GM04503 (cell line): ENCODE measurements around the gene RNU11.
"Not testable (repeated sequence)": the region's sequence is repeated elsewhere in the genome, so short reads cannot be mapped to it uniquely, and the experiment has no call there.

Experiments
- DNase-seq: peaks from one replicate; pipeline ENCODE4 v3.0.0-alpha.2; 2012; ENCODE audit warnings: low read depth

RNU11 gene

DNA sequence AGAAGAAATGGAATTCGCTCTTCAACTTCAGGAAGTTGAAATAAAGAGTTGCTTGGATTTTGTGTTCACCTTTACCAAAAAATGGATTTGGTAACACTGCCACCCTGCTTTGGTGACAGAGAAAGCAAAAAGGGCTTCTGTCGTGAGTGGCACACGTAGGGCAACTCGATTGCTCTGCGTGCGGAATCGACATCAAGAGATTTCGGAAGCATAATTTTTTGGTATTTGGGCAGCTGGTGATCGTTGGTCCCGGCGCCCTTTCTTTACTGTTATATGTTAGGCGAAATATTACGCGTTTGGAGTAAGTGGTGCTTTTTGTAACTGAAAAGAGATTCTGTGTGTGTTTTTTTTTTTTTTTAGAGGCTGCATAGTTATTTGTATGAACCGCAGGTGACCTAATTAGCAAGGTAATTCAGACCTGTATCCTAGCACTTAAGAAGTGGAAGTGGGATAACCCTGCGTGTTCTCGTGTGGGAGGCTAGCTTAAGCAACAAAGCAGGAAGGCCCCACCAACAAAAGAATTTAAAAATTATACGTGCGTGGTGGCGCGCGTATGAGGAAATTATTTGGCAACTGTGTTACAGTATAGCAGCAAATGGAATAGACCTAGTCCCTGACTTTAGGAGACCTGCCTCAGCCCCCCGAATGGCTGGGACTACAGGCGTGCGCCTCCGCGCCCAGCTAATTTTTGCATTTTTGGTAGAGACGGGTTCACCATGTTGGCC is at the start of gene RNU11:
Gene RNU11 (plus strand): TSS at position 127 of the 725 bp plus-strand sequence.
- peak; percentile 93 for DNase-seq

DNA sequence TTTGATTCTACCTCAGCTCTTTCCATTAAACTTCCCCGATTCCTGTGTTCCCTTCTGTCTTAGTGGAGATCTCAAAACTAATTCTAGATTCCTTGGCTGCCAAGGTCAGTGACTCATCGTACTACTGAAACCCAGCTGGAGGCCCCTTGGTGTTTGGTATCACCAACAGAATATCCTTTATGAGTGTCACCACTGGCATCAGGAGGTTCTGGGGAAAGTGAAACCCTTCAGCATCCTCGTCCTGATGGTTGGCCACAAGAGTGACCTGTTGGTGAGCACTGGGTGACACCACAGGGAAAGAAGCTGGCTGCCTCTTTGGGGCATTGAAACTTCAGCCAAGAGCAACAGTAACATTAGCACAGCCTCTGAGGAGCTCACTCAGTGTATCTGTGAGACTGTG is 46.7 kb upstream of the RNU11 start:
- DNase-seq, result peak; percentile 77

DNA sequence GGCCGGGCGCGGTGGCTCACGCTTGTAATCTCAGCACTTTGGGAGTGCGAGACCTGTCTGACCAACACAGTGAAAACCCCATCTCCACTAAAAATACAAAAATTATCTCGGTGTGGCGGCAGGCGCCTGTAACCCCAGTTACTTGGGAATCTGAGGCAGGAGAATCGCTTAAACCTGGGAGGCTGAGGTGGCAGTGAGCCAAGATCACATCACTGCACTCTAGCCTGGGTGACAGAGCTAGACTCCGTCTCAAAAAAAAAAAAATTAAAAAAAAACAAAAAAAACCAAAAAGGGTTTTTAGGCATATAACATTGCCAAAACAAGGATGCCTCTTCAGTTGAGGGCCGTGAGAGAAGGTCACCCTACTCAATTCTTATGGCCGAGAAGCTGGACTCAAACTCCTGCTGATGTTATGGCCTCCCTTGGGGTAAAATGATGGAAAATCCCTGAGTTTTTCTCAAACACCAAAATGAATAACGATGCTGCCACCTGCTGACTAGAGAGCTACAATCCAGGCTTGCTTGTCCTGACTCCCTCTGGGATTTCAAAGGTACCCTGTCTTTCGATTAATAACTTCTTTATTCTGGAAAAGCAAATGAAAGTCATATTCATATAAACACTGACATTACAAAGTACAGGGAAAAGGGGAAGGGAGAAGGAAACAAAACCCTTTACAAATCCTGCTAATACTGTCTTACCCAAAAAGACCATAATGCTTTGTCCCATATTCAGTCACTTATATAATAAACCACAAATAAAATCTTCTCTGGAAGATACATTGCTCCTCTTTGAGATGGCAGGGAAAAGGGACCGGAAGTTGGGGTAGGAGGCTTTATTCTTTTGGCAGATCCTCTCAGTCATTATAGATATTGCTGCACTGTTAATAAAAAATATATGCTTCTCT is 45.6 kb upstream of the RNU11 start:
- DNase-seq, result no peak

DNA sequence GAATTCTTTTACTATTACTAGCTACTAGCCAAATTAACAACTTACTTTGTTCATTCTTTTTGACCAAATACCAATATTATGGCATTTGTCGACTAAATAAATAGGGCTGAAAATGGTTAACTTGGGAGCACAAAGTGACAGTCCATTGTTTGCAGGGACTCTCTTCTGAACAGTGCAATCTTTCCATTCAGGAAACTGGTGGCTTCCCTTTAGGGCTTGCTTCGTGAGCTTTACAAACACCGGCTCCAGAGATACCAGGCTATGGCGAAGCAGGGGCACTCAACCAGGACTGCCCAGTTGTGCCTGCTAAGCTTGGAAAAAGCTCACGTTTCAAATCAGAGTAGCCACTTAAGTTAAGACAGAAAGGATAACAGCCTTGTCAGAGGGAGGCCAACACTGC is 44.0 kb upstream of the RNU11 start:
- DNase-seq, result no peak

DNA sequence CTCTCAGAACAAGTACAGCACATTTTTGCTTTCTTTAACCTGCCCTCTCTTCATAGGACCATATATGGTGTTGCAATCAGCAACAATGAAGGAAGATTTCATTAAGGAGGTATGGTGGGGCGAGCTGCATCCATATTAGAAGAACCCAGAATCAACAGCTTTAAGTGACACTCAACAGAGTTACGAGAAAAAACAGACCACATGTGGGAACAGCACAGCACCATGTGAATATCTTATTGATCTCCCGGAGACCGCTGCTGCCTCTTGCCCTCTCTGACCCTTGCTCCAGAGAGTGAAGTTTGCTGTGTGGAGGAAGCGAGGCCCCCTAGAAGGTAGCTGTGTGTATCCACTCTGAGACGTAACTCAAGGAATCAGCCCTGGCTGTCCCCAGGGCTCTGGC is 43.4 kb upstream of the RNU11 start:
- no peak for DNase-seq

DNA sequence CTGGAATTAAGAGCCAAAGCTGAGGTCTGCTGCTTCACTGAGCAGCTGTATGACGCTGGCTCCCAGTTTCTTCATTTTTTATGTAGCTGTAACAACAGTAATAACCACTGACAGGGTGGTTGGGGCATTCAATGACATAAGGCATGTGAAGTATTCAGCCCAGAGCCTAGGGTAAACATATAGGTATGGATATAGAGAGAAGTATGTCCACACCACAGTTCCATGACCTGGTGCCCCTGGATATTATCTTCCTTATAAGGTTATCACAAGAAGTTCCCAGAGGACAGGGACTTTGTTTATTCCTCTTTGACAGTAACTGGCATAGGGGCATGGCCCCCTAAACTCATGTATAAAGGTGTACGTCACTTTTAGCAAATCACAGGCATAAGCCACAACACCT is 41.6 kb upstream of the RNU11 start:
- no peak for DNase-seq

DNA sequence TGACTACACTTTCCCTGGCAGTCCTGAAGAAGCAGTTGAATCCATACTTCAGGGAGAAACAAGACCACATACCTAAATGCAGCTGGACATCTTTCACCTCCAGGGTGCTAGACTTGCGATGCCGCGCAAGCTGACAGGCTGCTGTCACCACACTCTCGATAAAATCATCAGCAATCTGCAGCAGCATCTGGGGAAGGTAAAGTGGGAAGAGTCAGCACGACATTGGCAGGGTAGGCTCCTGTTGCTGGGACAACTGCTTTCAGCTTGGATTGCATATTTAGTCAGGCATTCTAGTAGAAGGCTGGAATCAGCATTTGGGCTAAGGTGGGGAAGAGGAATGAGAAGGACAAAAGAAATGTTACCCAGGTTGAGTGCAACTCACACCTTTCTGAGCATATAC is 35.2 kb upstream of the RNU11 start:
- DNase-seq, result no peak

DNA sequence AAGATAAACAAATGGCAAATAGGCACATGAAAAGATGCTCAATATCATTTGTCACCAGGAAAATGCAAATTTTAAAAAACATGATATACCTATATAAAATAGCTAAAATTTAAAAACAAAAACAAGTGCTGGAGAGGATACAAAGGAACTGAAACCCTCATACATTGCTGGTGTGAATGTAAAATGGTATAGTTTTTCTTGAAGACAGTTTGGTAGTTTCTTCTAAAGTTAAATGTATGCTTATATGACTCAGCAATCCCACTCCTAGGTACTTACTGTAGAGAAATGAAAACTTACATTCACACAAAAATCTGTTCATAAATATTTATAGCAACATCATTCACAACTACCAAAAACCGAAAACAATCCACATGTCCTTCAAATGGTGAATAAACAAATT is 16.7 kb upstream of the RNU11 start:
- DNase-seq, result no peak

DNA sequence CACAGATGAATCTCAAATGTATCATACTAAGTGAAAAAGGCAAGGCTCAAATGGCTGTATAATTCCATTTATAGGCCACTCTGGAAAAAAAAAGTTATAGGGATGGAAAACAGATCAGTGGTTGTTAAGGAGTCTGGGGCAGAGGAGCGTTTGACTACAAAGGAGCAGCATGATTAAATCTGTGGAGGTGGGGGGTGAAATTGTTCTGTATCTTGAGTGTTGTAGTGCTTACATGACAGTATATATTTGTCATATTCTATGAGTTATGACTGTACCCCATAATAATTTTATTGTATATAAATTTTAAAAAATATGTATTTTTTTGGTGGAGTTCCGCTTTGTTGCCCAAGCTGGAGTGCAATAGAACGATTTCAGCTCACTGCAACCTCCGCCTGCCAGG is 15.8 kb upstream of the RNU11 start:
- DNase-seq, result no peak

DNA sequence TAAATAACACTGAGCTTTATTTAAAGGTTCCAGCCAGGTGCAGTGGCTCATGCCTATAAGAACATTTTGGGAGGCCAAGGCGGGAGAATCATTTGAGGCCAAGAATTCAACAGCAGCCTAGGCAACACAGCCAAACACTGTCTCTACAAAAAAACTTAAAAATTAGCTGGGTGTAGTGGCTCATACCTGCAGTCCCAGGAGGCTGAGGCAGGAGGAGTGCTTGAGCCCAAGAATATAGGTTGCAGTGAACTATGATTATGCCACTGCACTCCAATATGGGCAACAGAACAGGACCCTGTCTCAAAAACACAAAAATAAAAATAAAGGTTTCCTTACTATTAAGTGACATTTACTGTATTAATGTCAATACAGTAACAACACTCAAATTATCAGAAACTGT is 7.6 kb upstream of the RNU11 start:
- no peak for DNase-seq

DNA sequence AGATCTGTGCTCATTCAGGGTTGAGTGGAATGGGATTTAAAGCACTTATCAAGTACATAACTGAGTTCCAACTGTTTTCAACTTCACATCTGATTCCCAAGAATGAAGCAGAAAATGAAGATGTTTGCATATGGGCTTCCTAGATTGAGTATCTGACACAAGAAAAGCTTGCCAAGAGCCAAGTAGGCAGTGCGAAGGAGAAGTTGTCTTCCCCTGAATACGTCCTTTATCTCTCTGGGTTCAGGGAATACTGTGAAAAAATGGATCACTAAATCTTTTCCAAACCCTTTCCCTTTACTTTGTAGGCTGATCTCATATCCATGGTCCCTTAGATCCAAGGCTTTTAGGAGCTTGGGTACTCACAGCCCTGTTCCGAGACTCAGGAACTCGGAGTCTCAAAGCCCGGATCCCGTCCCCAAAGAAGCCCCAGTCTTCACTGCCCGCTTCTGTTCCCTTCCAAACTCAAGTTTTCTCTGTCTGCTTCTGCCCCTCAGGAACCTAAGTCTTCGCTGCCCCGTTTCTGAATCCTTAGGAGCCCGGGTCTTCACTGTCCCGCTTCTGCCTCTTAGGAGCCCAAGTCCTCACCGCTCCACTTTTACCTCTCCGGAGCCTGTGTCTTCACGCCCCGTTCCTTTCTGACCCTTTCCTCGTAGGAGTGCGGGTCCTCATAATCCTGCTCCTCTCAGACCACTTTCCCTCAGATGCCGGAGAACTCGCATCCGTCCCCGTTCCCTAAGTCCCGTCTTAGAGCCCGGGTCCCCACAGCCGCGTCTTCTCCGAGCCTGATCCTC is 6.1 kb upstream of the RNU11 start:
- DNase-seq, result no peak

DNA sequence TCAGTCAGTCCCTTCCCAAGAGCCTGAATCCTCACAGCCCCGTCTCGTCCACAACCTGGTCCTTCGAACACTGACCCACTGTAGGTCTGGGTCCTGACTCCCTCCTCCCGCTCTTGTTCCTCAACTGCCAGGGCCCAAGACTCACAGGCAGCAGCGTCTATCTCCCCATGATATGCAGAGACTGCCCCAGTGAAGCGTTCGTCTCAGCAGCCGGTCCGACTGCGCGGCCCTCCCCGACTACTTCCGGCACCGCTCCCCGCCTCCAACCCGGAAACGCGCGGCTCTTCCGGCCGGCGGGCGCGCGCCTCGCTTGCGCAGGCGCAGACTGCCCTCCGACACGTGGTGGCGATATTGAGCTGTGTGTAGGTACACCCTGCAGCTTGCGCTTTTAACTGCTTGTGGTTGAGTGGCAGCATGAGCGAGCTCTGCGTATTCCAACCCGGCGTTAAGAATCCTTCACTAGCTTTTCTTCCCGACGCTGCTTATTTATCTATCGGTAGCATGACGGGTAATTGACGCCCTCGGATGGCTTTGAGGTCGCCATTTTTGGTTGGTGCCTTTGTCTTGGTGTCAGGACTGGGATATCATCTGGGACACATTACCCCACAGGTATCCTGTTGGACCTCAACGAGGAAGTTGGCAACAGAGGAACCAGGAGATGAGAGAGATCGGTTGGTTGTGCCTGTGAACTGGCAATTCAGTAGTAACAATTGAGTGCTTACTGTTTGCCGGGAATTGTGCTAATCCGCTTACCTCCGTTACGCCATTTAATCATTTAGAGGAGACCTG is 5.4 kb upstream of the RNU11 start, which contains the start of gene TAF12:
Gene TAF12 (minus strand): TSS at position 221 of the 789 bp plus-strand sequence. CDS start 20,986 bp downstream, outside the sequence.
- peak; percentile 70 for DNase-seq

DNA sequence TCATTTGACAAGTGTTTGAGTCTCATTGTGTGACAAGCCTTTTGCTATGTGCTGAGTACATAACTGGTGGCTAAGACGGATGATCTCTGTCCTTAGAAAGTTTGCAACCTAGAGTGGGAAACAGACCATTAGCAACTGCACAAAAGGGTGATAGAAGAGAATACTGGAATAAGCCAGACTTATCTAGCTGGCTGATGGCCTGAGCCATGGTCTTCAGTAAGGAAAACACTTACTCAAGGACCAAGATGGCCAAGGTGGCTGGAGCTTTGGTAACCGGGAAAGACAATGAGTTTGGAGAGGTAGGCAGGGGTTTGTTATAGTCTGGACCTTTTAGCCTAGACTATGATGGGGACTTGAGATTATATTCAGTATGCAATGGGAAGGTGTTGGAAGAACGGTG is 3.9 kb upstream of the RNU11 start:
- no peak for DNase-seq

DNA sequence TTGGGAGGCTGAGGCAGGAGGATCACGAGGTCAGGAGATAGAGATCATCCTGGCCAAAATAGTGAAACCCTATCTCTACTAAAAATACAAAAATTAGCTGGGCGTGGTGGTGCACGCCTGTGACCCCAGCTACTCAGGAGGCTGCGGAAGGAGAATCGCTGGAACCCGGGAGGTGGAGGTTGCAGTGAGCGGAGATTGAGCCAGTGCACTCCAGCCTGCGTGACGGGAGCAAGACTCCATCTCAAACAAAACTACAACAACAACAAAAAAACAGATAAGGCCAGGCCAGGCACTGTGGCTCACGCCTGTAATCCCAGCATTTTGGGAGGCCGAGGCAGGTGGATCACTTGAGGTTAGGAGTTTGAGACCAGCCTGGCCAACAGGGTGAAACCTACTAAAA is 3.0 kb upstream of the RNU11 start:
- DNase-seq, result not testable (repeated sequence)

DNA sequence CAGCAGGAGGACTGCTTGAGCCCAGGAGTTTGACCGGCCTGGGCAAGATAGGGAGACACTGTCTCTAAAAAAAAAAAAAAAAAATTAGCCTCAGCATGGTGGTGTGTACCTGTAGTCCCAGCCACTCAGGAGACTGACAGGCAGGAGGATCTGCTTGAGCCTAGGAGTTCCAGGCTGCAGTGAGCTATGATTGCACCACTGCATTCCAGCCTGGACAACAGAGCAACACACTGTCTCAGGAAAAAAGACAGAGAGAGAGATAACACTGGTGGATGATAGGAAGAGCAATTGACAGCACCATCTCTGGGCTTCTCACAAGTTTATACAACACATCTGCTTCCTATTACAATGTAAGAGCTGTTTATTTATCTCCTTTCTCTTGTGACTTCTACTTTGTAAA is 2.4 kb upstream of the RNU11 start:
- DNase-seq, result no peak

DNA sequence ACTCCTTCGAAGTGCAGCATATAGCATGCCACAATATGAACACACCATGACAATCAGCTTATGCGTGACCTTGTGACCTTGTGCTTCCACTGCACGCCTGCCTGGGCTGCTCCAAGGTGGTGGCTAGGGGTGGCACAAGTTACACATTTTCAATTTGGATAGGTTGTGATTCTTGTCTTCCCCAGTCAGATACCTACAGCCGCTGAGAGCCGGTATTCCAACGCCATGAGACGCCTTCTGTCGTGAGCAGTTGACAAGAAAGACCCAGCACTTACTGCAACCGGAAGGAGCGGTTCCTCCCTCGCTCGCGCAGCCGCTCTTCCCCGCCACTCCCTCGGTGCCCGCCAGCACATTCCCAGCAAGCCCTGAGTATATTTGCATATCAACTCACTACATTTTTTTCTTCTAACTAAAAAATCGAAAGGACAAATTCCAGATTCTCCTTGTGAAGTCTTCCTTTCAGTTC is 359 bp upstream of the RNU11 start:
- DNase-seq, result peak; percentile 65

DNA sequence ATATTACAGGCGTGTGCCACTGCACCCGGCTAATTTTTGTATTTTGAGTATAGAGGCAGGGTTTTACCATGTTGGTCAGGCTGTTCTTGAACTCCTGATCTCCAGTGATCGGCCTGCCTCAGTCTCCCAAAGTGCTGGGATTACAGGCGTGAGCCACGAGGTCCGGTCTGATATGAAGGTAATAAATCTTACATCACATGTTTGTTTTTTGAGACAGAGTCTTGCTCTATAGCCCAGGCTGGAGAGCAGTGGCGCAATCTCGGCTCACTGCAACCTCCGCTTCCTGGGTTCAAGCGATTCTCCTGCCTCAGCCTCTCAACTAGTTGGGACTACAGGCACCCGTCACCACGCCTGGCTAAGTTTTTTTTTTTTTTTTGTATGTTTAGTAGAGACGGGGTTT is 4.7 kb downstream of the RNU11 start:
- DNase-seq, result not testable (repeated sequence)

DNA sequence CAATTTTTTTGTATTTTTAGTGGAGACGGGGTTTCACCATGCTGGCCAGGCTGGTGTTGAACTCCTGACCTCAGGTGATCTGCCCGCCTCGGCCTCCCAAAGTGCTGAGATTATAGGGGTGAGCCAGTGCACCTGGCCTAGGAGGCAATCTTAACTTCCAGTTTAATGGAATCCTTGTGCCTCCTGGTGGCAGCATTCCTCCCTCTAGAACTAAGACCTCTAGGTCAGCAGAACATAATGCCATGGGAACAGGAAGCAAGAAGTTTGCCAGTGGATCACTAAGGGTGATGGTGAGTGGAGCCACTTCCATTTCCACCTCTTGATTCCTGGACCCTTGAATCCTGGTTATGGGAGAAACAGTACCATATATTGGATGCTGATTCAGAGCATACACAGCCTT is 5.5 kb downstream of the RNU11 start:
- not testable (repeated sequence) for DNase-seq

DNA sequence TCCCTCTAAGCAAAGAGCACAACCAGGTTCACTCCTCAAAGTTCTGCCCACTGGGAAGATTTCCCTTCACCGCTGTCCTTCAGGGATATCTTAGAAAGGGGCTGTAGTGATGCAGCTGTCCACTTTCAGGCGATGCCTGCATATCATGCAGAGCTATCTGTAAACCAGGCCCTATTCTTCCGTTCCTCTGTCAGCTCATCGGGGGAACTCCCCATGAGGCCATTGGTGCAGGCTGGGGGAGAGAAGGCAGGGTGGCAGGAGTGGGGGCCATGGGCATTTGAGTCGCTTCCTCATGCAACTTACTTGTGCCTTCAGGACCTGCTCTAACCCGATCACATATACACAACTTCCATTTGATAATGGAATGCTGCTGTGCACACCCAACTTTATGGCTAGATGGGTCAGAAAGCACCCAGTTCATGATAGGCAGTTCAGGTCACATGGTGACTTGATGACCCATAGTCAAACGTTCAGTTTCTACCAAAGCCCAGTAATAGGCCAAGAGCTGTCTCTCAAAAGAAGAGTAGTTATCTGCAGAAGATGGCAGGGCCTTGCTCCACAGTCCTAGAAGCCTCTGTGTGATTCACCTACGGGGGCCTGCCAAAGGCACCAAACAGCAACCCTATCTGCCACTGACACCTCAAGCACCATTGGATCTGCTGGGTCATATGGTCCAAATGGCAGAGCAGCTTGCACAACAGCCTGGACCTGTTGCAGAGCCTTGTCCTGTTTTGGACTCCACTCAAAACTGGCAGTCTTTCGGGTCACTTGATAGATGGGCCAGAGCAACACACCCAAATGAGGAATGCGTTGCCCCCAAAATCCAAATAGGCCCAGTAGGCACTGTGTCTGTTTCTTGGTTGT is 7.3 kb downstream of the RNU11 start:
- DNase-seq, result not testable (repeated sequence)

DNA sequence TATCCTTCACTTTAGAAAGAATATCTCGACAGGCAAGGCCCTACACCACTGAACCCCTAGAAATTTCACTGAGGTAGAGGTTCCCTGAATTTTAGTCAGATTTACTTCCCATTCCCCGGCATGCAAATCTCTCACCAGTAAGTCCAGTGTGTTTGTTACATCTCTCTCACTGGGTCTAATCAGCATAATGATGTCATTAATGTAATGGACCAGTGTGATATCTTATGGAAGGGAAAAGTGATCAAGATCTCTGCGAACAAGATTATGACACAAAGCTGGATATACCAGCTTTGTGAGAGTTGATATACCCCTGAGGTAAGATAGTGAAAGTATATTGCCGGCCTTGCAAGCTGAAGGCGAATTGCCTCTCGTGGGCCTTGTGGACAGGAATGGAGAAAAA is 7.9 kb downstream of the RNU11 start:
- no peak for DNase-seq
